K562 (cell line): Measurements from ENCODE around the gene MAN1A1. TPM values are rescaled to one million over a fixed set of nuclear protein-coding genes. Genes with fewer than 3 reads are reported as not detected.

Experiments used
- ATF6 ChIP-seq: sonication (generic); formaldehyde crosslinking; IDR thresholded peaks from 2 replicates; pipeline ENCODE4 v1.4.0; 2020; ENCODE audit warnings: mild to moderate bottlenecking, missing genetic modification reagents
- CREB1 ChIP-seq, 2 experiments: sonication (generic) in 1 of 2; formaldehyde crosslinking in 1 of 2; IDR thresholded peaks; 2 replicates each; pipeline versions ENCODE4 v1.6.1 to v1.8.0; 2012 to 2022; ENCODE audit warnings: inconsistent platforms in 1 of 2, mild to moderate bottlenecking in 1 of 2, missing genetic modification reagents in 1 of 2, moderate library complexity in 1 of 2
- DACH1 ChIP-seq: fragments of 450-650 bp; IDR thresholded peaks from 2 replicates; pipeline ENCODE4 v1.6.1; 2018; ENCODE audit not compliant: partially characterized antibody
- DEAF1 ChIP-seq: fragments of 450-650 bp; formaldehyde crosslinking; IDR thresholded peaks from 2 replicates; pipeline ENCODE4 v1.4.0; 2020; ENCODE audit warnings: mild to moderate bottlenecking, moderate library complexity
- HDAC6 ChIP-seq: IDR thresholded peaks from 2 replicates; pipeline ENCODE4 v1.6.1; 2012; ENCODE audit warnings: low read depth, mild to moderate bottlenecking, control low read depth, inconsistent platforms, low read length, moderate library complexity
- HNRNPUL1 ChIP-seq: fragments of 200-400 bp; formaldehyde crosslinking; IDR thresholded peaks from 2 replicates; pipeline ENCODE4 v1.6.1; 2017; ENCODE audit warnings: low read length
- SNIP1 ChIP-seq: fragments of 450-650 bp; IDR thresholded peaks from 2 replicates; pipeline ENCODE4 v1.7.1; 2017; ENCODE audit warnings: low read depth, mild to moderate bottlenecking
- STAT5B ChIP-seq: fragments of 250-450 bp; sonication (Bioruptor Pico); IDR thresholded peaks from 2 replicates; pipeline ENCODE4 v1.8.0; 2021; ENCODE audit warnings: mild to moderate bottlenecking, inconsistent platforms
- ZBTB8A ChIP-seq: fragments of 450-650 bp; IDR thresholded peaks from 2 replicates; pipeline ENCODE4 v1.6.1; 2018; ENCODE audit warnings: mild to moderate bottlenecking, moderate library complexity; ENCODE audit not compliant: partially characterized antibody
- ZNF224 ChIP-seq: sonication (generic); formaldehyde crosslinking; IDR thresholded peaks from 2 replicates; pipeline ENCODE4 v1.8.0; 2022; ENCODE audit warnings: mild to moderate bottlenecking, missing genetic modification reagents
- polyA plus RNA-seq, 8 experiments: library from polyadenylated mRNA; depleted of rRNA in 4 of 8; stranded (reverse) in 5 of 8; unstranded in 3 of 8; fragments of >200 nt; fragmentation: Nextera tagmentation in 2 of 8; fragmentation: Illumina TruSeq in 1 of 8; extraction: Ambion mirVana in 2 of 8; extraction: Trizol in 1 of 8; gene quantifications; 2 replicates each; pipeline versions ENCODE4 v1.2.1 to v1.2.3, GENCODE V29; 2011 to 2014; ENCODE audit warnings: inconsistent platforms in 1 of 8, missing spikeins in 1 of 8
- total RNA-seq, 7 experiments: library from RNA; depleted of rRNA in 6 of 7; stranded (reverse); fragments of >200 nt in 6 of 7; fragmentation: Illumina TruSeq in 2 of 7; extraction: Trizol in 2 of 7; gene quantifications; 2 replicates each; pipeline versions ENCODE4 v1.2.1 to v1.2.3, GENCODE V29; 2011 to 2021; ENCODE audit warnings: low replicate concordance in 1 of 7
- TF ChIP-seq, protein P1 (sequence below), 3 experiments: fragments of 200-800 bp in 1 of 3; fragments of 250-450 bp in 1 of 3; fragments of 450-650 bp in 1 of 3; sonication (Bioruptor Pico) in 1 of 3; sonication (Bioruptor generic) in 1 of 3; formaldehyde crosslinking in 1 of 3; IDR thresholded peaks; 2 replicates each; pipeline versions ENCODE4 v1.6.1 to v1.8.0; 2016 to 2022; ENCODE audit warnings: mild to moderate bottlenecking in 2 of 3, missing genetic modification characterization in 2 of 3, missing compliant biosample characterization in 1 of 3, moderate library complexity in 1 of 3
- TF ChIP-seq, protein P2 (sequence below): sonication (generic); formaldehyde crosslinking; IDR thresholded peaks from 2 replicates; pipeline ENCODE4 v1.8.0; 2023; ENCODE audit warnings: mild to moderate bottlenecking, missing genetic modification reagents

MAN1A1 gene
- total and polyA plus RNA-seq, 9 of the 15 experiments (the other 6 are each of a cell fraction or from before 2014, with no cell fraction given): 24.5 to 78.4 (median 59.7) TPM

- TF ChIP-seq ZBTB8A (no peak), HNRNPUL1 (no peak), SNIP1 (no peak), ATF6 (no peak), STAT5B (CRISPR knock-in tag) (no peak), DACH1 (no peak), CREB1 (IDR thresholded peaks at IDR 0.05) (no peak), CREB1 (CRISPR knock-in tag; IDR thresholded peaks at IDR 0.05) (no peak), DEAF1 (CRISPR knock-in tag) (no peak), HDAC6 (no peak), ZNF224 (CRISPR knock-in tag) (no peak)
- TF ChIP-seq, protein P1, sequence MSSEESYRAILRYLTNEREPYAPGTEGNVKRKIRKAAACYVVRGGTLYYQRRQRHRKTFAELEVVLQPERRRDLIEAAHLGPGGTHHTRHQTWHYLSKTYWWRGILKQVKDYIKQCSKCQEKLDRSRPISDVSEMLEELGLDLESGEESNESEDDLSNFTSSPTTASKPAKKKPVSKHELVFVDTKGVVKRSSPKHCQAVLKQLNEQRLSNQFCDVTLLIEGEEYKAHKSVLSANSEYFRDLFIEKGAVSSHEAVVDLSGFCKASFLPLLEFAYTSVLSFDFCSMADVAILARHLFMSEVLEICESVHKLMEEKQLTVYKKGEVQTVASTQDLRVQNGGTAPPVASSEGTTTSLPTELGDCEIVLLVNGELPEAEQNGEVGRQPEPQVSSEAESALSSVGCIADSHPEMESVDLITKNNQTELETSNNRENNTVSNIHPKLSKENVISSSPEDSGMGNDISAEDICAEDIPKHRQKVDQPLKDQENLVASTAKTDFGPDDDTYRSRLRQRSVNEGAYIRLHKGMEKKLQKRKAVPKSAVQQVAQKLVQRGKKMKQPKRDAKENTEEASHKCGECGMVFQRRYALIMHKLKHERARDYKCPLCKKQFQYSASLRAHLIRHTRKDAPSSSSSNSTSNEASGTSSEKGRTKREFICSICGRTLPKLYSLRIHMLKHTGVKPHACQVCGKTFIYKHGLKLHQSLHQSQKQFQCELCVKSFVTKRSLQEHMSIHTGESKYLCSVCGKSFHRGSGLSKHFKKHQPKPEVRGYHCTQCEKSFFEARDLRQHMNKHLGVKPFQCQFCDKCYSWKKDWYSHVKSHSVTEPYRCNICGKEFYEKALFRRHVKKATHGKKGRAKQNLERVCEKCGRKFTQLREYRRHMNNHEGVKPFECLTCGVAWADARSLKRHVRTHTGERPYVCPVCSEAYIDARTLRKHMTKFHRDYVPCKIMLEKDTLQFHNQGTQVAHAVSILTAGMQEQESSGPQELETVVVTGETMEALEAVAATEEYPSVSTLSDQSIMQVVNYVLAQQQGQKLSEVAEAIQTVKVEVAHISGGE (CRISPR knock-in tag; IDR thresholded peaks at IDR 0.05): no peak
- TF ChIP-seq, protein P2, sequence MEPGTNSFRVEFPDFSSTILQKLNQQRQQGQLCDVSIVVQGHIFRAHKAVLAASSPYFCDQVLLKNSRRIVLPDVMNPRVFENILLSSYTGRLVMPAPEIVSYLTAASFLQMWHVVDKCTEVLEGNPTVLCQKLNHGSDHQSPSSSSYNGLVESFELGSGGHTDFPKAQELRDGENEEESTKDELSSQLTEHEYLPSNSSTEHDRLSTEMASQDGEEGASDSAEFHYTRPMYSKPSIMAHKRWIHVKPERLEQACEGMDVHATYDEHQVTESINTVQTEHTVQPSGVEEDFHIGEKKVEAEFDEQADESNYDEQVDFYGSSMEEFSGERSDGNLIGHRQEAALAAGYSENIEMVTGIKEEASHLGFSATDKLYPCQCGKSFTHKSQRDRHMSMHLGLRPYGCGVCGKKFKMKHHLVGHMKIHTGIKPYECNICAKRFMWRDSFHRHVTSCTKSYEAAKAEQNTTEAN (CRISPR knock-in tag): no peak
These were observed 64.6 kb downstream of the MAN1A1 start (continued) for GRCh38 chr6:119284861-119285521.
